HG02642 (cell line): Measurements from ENCODE around the gene PAFAH1B2.
"Not testable (repeated sequence)": the region's sequence is repeated elsewhere in the genome, so short reads cannot be mapped to it uniquely, and the experiment has no call there.

Experiments
- ATAC-seq: cut with Tn5 transposase; IDR thresholded peaks from one replicate; pipeline ENCODE4 v1.9.1; 2021; ENCODE audit warnings: mild to moderate bottlenecking; ENCODE audit not compliant: unreplicated experiment, poor library complexity

PAFAH1B2 gene

DNA sequence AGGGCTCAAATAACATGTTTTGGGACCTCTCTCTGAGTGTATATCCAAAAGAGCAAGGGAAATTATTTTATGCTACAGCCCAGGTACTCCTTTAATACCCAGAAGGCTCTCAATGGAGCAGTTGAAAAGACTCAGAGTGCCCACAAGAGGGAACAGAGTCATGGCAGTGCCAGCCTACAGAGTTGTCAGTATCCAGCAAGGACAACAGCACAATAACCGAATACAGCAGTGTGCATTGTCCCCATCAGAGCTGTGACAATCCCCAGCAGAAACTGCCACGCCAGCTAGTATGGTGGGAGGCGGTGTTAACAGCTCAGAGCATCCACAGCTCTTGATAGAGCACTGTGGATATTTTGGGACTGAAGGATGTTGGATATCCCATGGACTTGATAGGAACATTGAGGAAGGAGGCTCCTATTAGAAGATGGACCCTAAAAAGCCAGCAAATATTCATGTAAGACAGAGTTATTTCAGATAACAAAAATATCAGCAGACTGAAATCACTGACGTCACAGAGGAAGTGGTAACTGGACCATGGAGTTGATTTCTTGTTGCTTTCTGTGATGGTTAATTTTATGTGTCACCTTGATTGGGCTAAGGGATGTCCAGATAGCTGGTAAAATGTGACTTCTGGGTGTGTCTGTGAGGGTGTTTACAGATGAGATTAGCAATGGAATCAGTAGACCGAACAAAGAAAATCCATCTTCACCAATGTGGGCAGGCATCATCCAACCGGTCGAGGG is 17.7 kb upstream of the PAFAH1B2 start:
- ATAC-seq = no peak

DNA sequence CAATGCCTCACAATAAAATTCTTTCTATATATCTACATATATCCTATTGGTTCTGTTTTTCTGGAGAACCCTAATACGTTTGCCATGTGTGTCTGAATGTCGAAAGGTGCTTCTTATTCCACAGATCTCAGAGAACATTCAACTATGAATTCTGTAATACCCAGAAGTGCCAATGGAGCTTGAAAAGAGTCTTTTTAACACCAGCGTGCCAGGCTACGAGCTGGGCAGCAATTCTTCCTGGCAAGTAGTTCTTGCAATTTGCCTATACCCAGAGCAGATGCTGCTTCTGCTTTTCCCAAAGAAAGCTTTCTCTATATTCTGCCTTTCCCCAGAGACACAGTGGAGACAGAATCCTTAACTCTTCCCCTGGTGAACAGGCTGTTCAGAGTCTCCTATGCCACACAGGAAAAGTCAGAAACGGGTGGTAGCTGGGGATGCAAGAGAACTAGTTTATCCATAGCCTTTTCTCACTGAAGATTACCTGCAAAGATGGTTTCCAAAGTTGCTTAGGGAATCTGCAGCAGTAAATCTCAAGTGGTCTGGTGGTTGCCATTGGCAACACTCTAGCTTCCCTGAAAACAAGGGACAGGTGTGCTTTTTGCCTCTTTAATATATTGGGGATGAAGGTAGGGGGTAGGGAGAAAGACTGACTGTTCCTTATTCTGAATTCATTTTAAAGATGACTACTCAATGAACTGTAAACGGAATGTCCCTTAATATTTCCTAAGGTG is 16.8 kb upstream of the PAFAH1B2 start:
- no peak for ATAC-seq

DNA sequence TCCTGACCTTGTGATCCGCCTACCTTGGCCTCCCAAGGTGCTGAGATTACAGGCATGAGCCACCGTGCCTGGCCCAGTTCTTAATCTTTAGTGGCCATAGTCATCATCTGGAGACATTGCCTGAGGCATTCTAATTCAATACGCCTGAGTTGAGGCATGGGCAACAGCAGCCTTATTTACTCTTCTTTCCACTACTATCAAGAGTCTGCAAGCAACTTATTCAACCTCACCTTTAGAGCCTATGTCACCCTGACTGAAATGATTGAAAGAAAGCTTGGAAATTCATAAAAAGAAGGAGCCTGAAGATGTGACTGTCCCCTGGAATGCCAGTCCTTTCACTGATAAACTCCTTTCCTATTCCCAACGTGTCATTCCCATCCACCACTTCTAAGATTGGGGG is 15.8 kb upstream of the PAFAH1B2 start:
- ATAC-seq = no peak

DNA sequence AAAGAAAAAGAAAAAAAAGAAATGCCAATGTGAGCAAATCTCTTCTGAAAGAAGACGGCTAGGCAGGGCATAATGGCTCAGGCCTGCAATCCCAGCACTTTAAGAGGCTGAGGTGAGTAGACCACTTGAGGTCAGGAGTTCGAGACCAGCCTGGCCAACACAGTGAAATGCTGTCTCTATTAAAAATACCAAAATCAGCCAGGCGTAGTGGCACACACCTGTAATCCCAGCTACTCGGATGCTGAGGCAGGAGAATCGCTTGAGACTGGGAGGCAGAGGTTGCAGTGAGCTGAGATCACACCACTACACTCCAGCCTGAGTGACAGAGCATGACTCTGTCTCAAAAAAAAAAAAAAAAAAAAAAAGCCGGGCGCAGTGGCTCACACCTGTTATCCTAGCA is 13.7 kb upstream of the PAFAH1B2 start:
- not testable (repeated sequence) for ATAC-seq

DNA sequence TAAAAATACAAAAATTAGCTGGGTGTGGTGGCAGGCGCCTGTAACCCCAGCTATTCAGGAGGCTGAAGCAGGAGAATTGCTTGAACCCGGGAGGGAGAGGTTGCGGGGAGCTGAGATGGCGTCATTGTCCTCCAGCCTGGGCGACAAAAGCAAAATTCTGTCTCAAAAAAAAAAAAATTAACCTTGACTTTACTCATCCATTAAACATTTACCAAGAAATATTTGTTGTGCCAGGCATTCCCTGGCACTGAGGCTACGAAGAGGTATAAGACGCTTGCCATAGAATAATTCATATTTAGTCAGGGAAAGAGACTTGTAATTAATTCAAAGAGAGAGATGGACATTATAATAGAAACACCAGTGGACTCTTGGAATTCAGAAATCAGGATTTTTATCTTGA is 13.2 kb upstream of the PAFAH1B2 start:
- ATAC-seq = no peak

DNA sequence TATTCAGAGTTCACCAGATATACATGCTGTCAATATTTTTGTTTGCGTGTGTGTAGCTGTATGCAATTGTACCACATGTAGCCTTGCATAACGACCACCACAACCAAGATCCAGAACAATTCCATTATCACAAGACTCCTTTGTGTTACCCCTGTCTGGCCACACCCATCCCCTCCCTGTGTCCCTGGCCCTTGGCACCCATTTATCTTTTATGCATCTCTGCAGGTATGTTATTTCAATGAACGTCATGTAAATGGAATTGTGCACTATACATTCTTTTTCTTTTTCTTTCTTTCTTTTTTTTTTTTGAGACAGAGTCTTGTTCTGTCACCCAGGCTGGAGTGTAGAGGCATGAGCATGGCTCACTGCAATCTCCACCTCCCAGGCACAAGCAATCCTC is 9.7 kb upstream of the PAFAH1B2 start:
- ATAC-seq = no peak

DNA sequence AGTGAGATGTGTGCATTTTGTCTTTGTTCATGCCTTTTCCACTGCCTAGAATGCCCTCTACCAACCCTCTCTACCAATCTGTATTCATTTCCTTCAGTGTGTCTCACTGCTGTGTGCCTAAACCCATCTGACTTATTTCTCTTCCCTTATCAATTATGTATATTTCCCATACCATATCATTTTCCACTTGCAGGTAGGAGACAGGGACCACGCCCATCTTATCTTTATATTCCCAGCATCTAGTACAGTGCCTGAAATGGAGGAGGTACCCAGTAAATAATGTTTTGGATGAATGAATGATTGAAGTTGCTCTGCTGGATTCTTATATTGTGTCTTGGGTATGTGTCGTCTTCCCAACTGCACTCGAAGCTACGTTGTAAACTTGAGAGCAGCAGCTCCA is 9.1 kb upstream of the PAFAH1B2 start:
- ATAC-seq = not testable (repeated sequence)

DNA sequence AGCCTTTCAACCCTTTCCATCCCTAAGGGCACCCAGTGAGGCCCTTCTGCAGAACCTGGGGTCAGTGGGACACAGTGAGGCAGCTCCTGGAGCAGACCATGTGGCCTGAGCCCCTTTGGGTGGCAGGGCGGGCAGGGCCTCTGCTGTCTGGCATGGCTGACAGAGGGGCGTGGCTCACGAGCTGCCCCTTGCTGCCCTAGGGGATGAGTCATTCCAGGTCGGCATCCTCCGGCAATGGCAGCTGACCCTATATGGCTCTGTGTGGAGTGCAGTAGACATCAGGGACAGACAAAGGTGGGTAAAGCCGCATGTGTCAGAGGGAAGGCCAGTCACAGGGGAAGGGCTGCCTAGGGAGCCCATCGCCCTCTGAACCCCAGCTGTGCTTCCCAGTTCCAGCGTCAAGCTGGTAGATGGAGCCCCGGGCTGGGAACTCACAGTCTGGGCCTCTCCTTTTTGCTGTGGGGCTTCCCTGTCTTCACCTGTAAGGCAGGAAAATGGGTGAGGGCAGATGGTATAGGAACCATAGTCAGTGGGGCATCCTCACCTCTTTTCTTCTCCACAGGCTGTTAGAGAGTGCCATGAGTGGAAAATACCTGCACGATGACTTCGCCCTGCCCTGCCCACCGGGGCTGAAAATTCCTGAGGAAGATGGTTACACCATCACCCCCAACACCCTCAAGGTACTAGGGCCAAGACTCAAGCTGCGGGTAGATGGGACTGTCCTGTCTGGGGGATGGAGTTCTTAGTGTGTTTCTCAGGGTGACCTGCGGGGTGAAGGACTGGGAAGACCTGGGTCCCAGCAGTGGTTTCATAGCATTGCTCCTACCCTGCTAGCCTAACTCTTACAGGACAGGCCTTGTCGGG is 6.6 kb upstream of the PAFAH1B2 start:
- ATAC-seq = not testable (repeated sequence)

DNA sequence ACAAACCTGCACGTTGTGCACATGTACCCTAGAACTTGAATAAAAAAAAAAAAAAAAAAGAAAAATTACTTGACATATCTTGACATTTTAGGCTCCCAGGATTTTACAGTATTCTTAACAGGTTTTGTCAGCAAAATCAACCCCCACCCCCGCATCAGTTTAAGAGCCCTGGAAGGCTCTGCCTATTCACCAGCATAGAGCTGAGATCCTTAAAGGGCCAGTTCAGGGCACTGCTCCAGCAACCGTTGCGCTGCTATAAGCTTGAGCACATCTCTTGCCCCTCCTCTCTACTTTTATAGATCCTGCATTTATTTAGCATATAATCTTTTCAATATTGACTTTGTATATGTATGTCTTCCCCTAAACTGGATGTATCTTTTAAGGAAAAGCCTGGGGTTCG is 697 bp upstream of the PAFAH1B2 start:
- ATAC-seq = no peak

DNA sequence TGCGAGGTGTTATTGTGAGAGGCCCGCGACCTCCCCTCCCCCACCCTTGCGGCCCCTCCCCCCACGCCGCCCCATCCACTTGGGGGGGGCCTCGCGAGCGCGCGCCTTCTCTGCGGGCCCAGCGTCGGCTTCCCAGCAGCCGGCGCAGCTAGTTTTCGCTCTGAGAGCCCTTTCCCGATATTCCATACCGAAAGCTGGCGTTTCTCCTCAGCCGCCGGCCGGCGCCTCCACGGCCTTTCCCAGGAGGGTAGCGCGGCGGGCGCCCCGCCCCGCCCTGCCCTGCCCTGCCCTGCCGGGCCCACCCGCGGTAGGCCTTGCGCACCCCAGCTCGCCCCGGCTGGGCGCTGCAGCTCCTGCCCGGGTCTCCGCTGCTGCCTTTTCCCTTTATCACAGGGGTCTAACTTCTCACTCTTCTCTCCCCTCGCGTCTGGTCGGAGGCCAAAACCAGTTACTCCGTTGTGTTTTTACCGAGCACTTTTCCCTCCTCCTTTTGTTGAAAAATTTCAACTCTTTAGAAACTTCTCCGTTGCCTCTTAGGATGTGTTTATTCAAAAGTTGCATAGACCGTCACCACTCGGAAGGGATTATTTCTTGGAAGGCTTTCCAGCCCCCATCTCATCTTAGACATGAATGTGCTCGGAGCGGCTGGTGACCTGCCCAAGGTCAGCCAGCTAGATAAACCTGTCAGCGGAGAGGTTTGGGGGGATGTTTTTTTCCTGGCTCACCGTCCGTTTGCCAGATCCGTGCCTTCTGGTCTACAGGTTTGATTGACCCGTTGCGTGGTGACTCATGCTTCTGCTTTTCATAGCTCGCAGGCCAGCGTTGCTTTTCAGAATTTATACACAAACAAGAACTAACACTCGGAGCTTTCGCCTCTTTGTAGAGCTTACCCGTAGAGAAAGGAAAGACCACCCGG is 648 bp downstream of the PAFAH1B2 start:
- ATAC-seq = peak; percentile 60

DNA sequence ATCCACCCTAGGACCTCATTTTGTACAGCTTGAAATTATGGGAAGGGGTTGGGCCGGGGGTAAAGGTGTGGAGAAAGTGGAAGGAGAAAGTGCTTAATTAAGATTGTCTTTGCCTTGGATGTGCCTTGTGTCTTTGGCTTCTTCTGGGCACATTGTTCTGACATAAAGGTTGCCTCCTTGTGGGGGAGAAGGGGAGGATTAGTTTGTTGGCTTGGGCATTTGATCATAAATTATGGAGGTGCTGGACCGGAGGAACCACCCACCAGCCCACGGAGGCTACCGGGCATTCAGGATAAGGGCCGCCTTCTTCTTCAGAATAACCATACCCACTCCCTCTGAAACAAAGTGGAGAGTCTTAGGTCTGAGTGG is 1.3 kb downstream of the PAFAH1B2 start:
- no peak for ATAC-seq

DNA sequence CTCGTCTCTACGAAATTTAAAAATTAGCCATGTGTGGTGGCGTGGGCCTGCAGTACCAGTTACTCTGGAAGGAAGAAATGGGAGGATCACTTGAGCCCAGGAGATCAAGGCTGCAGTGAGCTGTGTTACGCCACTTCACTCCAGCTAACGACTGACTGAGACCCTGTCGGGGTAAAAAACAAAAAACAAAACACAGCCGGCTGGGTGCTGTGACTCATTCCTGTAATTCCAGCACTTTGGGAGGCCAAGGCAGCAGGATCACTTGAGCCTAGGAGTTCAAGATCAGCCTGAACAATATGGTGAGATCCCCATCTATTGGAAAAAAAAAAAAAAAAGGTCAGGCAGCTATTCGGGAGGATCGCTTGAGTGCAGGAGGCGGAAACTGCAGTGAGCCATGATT is 2.4 kb downstream of the PAFAH1B2 start:
- no peak for ATAC-seq

DNA sequence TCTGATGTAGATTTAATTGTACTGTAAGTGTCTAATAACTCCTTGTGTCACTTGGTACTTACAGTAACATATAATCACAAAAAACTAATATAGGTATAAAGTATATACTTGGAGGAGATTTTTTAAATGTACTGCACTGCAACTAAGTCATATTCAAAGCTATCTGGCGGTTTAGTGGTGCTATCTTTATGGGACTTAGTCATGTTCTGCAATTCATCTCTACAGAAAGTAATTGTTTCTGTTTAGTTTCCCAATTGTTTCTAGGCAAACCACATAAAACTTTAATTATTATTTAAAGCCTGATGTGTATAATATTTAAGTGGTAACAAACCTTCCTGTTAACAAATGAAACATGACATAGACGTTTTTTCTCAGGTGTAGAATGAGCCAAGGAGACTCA is 8.0 kb downstream of the PAFAH1B2 start:
- no peak for ATAC-seq

DNA sequence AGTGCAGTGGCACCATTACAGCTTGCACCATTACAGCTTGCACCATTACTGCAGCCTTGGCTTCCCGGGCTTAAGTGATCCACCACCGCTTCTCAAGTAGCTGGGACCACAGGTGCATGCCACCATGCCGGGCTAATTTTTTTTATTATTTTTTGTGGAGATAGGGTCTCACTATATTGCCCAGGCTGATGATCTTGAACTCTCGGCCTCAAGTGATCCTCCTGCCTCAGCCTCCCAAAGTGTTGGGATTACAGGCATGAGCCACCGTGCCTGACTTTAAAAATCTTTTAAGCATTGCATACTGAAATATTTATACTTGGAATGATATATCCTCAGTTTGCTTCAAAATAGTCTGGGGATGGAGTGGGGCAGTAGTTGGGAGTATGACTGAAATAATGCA is 10.4 kb downstream of the PAFAH1B2 start:
- ATAC-seq = no peak

DNA sequence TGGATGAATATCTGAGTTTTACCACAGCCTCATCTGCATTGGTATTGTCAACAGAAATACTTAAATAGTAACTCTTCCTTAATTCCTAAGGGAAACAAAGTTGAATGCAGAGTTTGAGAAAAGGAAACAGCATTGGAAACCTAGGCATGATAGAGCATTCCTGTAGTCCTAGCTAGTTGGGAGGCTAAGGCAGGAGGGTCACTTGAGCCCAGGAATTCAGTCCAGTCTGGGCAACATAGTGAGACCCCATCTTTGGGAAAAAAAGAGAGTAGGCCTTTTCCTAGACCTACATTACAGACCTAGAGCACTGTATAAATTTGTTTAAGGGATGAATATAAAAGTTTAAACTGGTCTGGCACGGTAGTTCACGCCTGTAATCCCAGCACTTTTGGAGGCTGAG is 13.4 kb downstream of the PAFAH1B2 start:
- ATAC-seq = no peak

DNA sequence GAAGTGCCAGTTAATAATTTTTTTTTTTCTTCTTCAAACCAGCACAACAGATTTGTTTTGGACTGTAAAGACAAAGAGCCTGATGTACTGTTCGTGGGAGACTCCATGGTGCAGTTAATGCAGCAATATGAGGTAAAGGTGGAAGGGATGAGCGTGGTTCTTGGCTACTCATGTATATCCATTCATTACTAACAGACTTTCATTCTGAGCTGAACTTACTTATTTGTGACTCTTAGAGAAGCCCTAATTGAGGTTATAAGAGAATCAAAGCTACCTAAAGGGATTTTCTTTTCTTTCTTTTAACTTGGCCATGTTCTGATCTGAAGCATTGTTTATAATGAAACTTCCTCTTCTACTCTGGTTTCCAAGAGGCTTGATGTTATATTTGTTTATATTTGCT is 15.8 kb downstream of the PAFAH1B2 start:
- no peak for ATAC-seq

DNA sequence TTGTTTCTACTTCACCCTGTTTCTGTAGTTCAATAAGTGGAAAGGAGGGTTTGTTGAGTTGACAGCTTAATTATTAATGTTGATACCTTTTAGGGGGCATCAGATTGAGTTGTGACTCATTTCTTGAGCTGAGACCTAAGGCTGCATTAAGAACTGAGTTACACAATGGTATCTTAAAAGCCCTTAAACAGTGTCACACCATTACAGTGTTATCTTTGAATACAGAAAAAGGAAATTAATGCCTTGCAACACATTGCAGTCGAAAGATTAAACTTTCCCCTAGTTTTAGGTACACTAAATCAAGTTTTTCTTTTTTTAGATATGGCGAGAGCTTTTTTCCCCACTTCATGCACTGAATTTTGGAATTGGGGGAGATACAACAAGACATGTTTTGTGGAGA is 16.7 kb downstream of the PAFAH1B2 start:
- ATAC-seq = no peak

DNA sequence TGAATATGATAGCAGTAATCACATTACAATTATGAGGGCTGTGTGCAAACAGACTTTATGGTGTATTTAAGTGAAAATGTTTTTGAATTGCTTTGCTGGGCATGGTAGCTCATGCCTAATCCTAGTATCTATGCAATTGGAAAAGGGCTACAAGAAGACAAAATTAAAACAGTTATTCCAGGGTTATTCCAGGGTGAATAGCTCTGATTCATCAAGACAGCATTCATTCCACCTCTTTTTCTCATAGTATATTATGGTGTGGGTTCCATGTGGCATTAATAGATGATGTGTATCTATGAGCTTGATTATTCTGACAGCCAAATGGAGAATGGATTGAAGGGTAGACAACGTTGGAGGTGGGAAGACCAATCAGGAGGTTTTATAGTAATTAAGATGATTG is 22.4 kb downstream of the PAFAH1B2 start:
- ATAC-seq = no peak

DNA sequence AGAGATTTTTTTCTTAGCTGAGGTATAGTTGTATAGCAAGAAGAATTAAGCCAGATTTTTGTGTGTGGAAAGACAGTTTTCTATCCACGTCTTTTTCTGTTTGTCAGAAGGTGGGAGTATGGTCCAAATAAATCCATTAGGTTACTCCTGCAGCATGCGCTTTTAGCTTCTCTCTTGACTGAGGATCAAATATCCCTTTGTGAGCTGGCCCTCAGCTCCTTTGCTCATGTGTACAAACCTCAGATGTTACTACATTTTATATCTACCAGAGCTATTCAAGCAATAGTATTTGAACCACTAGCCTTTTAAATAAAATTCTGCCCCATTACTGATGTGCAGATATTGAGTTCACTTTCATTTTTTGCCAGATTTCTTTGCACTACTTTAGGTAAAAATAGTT is 25.6 kb downstream of the PAFAH1B2 start:
- ATAC-seq = no peak

DNA sequence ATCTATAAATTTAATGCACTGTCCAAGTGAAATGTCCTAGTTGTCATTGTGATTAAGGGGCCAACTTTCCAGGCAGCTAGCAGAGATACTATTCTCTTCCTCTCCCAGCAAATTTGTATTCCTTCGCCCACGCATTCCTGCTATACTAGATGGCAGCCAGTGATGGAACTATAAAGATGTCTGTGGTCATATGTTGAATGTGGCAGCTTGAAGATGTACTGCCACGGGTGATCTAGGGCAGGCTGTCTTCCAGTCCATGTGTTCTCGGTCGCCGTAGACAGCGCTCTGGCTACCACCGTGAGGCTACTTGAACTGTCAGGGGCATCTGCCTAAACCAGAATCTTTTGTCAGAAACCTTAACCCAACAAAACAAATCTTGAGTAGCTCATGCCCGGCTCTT is 26.1 kb downstream of the PAFAH1B2 start:
- ATAC-seq = no peak
